Stimulated activated naive CD4-positive, alpha-beta T cell treated with Interleukin-2 at 50 U/mL for 16 hours (primary cell): ENCODE measurements around the gene APOC1.
A peak's percentile ranks its signal among the peaks of the same experiment; 100 is the strongest.
"Not testable (repeated sequence)": the region's sequence is repeated elsewhere in the genome, so short reads cannot be mapped to it uniquely, and the experiment has no call there.

Source experiments
- DNase-seq: peaks from one replicate; lab custom pipeline; 2025; lab: John Stamatoyannopoulos, UW

The APOC1 gene

DNA sequence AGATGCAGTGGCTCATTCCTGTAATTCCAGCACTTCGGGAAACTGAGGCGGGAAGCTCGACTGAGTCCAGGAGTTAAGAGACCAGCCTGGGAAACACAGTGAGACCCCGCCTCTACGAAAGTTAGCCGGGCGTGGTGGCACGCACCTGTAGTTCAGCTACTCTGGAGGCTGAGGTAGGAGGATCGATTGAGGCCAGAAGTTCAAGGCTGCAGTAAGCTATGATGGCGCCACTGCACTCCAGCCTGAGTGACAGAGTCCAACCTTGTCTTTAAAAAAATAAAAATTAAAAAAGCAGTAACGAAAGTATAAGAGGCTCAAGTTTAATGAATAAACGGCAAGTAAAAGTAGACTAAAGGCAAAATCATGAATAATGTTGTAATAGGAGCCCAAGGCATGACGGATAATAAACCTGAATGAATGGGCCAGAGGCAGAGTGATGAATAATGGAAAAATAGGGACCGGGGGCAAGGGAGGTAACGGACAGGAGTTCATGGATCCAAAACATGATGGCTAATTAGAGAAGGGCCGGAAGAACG, 24.5 kb upstream of the APOC1 start:
- no peak for DNase-seq

DNA sequence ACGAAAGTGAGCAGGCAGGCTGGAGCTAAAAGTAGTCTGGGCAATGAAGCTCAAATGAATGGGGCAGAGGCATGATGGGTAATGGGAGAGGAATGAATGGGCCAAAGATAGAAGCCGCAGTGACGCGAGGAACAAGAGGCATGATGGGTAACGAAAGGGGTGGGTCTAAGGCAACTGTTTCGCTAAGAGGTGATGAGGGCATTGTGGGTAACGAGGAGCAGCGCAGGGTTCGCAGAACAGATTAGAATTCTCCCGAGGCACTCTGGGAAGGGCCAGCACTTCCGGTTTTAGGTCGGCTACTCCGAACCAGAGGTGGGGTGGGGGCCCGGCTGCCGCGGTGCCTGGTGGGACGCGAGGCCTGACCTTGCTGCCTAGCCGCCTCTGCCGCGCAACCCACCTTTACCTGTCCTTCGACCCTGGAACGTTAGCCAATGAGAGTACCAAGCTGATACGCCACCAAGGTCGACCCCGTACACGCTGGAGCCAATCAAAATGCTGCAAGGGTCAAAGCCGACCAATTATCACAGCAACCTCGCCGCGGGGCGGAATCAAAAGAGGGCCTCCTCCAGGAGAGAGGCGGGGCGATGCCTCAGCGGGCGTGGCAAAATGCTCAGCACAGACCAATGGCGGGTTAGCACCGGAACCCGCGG, 23.9 kb upstream of the APOC1 start:
- peak; percentile 100 for DNase-seq

GRCh38 chr19:44891016-44891882, 23.2 kb upstream of the APOC1 start, which contains the start of gene TOMM40:
Gene TOMM40, plus strand, starts transcription at chr19:44891254. Its CDS starts 162 bp downstream, at chr19:44891416.
- DNase-seq = peak; percentile 100

DNA sequence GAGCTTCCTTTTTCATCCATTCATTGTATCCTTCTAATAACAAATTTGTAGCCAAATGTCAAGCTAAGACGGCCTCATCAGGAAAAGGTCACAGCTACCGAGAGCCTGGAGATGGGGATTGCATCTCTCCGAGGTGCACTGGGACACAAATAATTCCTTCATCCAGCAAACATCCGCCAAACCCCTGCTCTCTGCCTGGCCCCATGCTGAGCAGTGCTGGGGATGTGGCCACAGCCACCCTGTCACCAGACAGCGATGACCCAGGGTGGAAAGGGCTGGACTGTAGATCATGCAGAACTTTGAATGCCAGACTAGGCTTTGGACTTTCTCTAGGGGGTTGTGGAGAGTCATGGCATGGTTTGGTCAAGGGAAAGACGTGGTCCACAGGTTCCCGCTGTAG, 21.5 kb upstream of the APOC1 start:
- no peak for DNase-seq

DNA sequence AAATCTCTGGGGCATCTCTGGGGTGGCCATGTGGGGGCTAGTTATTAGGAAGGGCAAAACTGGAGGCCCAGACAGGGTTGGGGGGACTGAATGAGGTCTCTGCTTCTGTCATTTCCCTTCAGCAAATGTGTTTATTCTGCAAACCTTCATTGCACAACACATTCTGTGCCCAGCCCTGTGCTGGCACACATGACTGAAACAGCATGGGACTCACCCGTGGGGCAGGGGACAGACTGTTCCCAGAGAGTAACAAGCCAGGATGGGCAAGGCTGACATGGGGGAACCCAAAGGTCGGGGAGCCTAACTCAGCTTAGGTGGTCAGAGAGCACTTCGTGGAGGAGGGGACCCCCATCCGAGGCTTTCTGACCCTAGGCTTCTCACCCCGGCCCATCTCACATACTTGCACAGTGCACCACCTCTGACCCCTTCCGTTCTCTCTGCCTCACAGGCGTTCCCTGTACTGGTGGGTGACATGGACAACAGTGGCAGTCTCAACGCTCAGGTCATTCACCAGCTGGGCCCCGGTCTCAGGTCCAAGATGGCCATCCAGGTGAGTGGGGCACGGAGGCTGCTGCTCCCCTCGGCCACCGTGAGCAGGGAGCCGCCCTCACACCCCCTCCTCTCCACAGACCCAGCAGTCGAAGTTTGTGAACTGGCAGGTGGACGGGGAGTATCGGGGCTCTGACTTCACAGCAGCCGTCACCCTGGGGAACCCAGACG, 20.9 kb upstream of the APOC1 start:
- no peak for DNase-seq

DNA sequence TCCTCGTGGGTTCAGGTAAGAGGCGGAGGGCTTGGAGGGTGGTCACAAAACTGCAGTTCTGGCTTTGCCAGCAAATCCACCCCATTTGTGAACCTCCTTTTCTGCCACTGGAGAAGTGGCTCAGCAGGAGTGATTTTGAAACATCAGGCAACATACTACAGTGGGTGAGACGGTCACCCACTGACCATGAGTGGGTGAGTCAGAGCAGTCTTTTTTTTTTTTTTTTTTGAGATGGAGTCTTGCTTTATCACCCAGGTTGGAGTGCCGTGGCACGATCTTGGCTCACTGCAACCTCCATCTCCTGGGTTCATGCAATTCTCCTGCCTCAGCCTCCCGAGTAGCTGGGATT, 20.4 kb upstream of the APOC1 start:
- DNase-seq = no peak

DNA sequence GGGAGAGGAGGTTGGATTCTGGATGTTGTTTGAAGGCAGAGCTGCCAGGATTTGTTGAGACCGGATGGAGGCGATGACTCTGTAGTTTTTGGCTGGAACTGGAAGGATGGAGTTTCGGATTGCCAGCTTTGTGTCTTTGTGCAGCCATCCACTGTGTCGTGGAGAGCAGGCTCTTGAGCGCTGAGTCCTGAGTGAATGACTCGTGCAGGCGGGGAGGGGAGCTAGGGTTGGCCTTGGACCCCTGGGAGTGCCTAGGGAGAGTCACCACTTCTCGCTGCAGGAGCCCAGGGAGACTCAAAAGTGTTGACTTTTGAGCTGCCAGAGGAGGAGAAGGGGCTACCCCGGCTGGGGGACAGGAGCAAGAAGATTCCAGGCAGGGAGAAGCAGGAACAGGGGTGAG, 19.5 kb upstream of the APOC1 start:
- no peak for DNase-seq

DNA sequence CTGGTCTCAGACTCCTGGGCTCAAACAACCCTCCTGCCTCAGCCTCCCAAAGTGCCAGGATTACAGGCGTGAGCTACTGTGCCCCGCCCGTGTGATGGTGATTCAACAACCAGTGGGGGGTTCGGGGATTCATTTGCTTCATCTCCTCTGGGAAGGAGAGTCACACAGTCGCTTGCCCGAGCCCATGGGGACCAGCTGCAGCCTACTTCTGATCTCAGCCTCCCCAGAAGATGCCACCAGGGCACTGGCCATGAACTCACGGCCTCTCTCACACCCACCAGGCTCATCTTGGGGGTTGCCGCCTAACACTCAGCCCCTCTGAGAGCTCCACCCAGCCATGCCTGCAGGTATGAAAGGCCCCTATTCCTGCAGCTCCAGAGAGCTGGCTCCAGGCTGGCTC, 16.6 kb upstream of the APOC1 start:
- no peak for DNase-seq

GRCh38 chr19:44900328-44901244, 13.8 kb upstream of the APOC1 start:
- DNase-seq = no peak

DNA sequence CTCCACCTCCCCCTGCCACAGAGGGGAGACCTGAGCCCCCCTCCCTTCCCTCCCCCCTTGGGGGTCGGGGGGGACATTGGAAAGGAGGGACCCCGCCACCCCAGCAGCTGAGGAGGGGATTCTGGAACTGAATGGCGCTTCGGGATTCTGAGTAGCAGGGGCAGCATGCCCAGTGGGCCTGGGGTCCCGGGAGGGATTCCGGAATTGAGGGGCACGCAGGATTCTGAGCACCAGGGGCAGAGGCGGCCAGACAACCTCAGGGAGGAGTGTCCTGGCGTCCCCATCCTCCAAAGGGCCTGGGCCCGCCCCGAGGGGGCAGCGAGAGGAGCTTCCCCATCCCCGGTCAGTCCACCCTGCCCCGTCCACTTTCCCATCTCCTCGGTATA, 11.2 kb upstream of the APOC1 start:
- DNase-seq = no peak

DNA sequence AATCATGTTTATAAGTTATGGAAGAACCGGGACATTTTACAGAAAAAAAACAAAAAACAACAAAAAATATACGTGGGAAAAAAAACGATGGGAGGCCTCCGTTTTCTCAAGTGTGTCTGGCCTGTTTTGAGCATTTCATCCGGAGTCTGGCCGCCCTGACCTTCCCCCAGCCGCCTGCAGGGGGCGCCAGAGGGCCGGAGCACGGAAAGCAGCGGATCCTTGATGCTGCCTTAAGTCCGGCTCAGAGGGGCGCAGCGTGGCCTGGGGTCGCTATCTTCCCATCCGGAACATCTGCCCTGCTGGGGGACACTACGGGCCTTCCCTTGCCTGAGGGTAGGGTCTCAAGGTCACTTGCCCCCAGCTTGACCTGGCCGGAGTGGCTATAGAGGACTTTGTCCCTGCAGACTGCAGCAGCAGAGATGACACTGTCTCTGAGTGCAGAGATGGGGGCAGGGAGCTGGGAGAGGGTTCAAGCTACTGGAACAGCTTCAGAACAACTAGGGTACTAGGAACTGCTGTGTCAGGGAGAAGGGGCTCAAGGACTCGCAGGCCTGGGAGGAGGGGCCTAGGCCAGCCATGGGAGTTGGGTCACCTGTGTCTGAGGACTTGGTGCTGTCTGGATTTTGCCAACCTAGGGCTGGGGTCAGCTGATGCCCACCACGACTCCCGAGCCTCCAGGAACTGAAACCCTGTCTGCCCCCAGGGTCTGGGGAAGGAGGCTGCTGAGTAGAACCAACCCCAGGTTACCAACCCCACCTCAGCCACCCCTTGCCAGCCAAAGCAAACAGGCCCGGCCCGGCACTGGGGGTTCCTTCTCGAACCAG, 10.6 kb upstream of the APOC1 start:
- DNase-seq = peak; percentile 64

DNA sequence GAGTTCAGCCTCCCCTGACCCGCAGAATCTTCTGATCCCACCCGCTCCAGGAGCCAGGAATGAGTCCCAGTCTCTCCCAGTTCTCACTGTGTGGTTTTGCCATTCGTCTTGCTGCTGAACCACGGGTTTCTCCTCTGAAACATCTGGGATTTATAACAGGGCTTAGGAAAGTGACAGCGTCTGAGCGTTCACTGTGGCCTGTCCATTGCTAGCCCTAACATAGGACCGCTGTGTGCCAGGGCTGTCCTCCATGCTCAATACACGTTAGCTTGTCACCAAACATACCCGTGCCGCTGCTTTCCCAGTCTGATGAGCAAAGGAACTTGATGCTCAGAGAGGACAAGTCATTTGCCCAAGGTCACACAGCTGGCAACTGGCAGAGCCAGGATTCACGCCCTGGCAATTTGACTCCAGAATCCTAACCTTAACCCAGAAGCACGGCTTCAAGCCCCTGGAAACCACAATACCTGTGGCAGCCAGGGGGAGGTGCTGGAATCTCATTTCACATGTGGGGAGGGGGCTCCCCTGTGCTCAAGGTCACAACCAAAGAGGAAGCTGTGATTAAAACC, 9.9 kb upstream of the APOC1 start:
- no peak for DNase-seq

DNA sequence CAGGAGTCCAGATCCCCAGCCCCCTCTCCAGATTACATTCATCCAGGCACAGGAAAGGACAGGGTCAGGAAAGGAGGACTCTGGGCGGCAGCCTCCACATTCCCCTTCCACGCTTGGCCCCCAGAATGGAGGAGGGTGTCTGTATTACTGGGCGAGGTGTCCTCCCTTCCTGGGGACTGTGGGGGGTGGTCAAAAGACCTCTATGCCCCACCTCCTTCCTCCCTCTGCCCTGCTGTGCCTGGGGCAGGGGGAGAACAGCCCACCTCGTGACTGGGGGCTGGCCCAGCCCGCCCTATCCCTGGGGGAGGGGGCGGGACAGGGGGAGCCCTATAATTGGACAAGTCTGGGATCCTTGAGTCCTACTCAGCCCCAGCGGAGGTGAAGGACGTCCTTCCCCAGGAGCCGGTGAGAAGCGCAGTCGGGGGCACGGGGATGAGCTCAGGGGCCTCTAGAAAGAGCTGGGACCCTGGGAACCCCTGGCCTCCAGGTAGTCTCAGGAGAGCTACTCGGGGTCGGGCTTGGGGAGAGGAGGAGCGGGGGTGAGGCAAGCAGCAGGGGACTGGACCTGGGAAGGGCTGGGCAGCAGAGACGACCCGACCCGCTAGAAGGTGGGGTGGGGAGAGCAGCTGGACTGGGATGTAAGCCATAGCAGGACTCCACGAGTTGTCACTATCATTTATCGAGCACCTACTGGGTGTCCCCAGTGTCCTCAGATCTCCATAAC, 8.8 kb upstream of the APOC1 start, which contains the start of gene APOE:
Gene APOE (plus strand): TSS at position 360 of the 724 bp plus-strand sequence. CDS start 829 bp downstream, outside the sequence.
- no peak for DNase-seq

- no peak for DNase-seq
Observed at GRCh38 chr19:44907613-44908012, 6.8 kb upstream of the APOC1 start.

DNA sequence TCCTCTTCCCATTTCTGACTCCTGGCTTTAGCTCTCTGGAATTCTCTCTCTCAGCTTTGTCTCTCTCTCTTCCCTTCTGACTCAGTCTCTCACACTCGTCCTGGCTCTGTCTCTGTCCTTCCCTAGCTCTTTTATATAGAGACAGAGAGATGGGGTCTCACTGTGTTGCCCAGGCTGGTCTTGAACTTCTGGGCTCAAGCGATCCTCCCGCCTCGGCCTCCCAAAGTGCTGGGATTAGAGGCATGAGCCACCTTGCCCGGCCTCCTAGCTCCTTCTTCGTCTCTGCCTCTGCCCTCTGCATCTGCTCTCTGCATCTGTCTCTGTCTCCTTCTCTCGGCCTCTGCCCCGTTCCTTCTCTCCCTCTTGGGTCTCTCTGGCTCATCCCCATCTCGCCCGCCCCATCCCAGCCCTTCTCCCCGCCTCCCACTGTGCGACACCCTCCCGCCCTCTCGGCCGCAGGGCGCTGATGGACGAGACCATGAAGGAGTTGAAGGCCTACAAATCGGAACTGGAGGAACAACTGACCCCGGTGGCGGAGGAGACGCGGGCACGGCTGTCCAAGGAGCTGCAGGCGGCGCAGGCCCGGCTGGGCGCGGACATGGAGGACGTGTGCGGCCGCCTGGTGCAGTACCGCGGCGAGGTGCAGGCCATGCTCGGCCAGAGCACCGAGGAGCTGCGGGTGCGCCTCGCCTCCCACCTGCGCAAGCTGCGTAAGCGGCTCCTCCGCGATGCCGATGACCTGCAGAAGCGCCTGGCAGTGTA, 6.2 kb upstream of the APOC1 start:
- no peak for DNase-seq

- DNase-seq = no peak
Observed at GRCh38 chr19:44908836-44909261, 5.6 kb upstream of the APOC1 start.

DNA sequence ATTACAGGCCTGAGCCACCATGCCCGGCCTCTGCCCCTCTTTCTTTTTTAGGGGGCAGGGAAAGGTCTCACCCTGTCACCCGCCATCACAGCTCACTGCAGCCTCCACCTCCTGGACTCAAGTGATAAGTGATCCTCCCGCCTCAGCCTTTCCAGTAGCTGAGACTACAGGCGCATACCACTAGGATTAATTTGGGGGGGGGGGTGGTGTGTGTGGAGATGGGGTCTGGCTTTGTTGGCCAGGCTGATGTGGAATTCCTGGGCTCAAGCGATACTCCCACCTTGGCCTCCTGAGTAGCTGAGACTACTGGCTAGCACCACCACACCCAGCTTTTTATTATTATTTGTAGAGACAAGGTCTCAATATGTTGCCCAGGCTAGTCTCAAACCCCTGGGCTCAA, 4.6 kb upstream of the APOC1 start:
- no peak for DNase-seq

DNA sequence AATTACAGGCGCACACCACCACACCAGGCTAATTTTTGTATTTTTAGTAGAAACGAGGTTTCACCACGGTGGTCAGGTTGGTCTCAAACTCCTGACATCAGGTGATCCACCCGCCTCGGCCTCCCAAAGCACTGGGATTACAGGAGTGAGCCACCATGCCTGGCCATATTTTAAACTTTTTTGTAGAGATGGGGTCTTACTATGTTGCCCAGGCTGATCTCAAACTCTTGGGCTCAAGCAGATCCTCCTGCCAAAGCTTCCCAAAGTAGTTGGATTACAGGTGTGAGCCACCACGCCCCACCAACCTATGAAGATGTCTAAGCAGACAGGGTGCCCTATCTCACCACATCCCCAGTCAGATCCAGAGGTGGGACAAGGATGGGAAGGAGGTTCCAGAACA, 2.5 kb upstream of the APOC1 start:
- DNase-seq = not testable (repeated sequence)

DNA sequence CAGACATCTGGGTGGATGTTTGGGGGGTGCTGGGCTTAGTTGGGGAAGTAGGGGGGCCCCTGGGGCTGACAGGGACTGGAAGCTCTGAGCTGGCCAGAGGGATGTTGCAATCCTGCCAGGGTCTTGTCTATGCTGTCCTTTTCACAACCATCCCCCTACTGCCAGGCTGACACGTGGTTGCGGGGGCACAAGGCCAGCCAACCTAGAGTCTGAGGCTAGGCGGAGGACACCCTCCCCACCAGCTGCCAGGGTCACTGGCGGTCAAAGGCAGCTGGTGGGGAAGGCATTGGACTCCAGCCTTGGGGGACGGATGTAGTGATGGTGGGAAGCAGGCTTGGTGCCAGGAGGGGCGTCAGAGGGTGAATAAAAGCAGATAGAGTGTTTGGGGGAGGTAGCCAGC, 1.6 kb upstream of the APOC1 start:
- DNase-seq = no peak
